AG04449 (cell line): ENCODE data around the gene SUMF2.
A peak's percentile ranks its signal among the peaks of the same experiment; 100 is the strongest.
"Not testable (repeated sequence)": the region's sequence is repeated elsewhere in the genome, so short reads cannot be mapped to it uniquely, and the experiment has no call there.

Experiments used
- CTCF ChIA-PET: fragments of 350-600 bp; formaldehyde crosslinking; extraction: SDS; loops from one replicate; lab custom pipeline; 2021; ENCODE audit warnings: antibody characterized with exemption; lab: Yijun Ruan, JAX
- POLR2A ChIA-PET: fragments of 400-600, 350-600 bp; formaldehyde crosslinking; extraction: SDS; loops from one replicate; lab custom pipeline; 2020; ENCODE audit warnings: antibody characterized with exemption, inconsistent platforms; lab: Yijun Ruan, JAX
- DNase-seq: peaks from one replicate; pipeline ENCODE4 v3.0.0-alpha.2; 2010; ENCODE audit warnings: low read depth, low spot score
- H3K4me3 ChIP-seq: 2 replicates; pipeline ENCODE4 v1.5.1; 2011; ENCODE audit warnings: low read depth, mild to moderate bottlenecking, control low read depth, low read length
- CTCF ChIP-seq: IDR thresholded peaks from one replicate; pipeline ENCODE4 v1.5.1; 2011; ENCODE audit warnings: mild to moderate bottlenecking, moderate library complexity, low read length, control low read depth, inconsistent platforms; ENCODE audit not compliant: insufficient read depth; ENCODE audit errors: missing control alignments

The SUMF2 gene

GRCh38 chr7:56091591-56091990 is 27.5 kb downstream of the SUMF2 start:
- TF ChIP-seq CTCF, result no peak
- H3K4me3 ChIP-seq, result no peak overlapping the region
- ChIA-PET POLR2A (interaction anchor here (1.1 kb wide), 1 partner anchor 14 kb away, joined by 3 read pairs; no protein-coding TSS in a partner anchor), CTCF (interaction anchor here (1.0 to 3.5 kb wide), 5 partner anchors 14 to 449 kb away, joined by 4 to 21 read pairs (median 5); no protein-coding TSS in a partner anchor)
- DNase-seq, result no peak

- not testable (repeated sequence) for H3K4me3 ChIP-seq, DNase-seq
- ChIA-PET POLR2A (interaction anchor here (2.1 kb wide), 1 partner anchor 13 kb away, joined by 4 read pairs; no protein-coding TSS in a partner anchor), CTCF (interaction anchor here (0.7 to 3.5 kb wide), 13 partner anchors 9 to 450 kb away, joined by 3 to 21 read pairs (median 5); no protein-coding TSS in a partner anchor)
Measured at GRCh38 chr7:56092388-56092787, 28.3 kb downstream of the SUMF2 start.

- H3K4me3 ChIP-seq, result no peak within 1 kb of the TSS
- ChIA-PET POLR2A (interaction anchor here (2.1 kb wide), 1 partner anchor 13 kb away, joined by 4 read pairs; no protein-coding TSS in a partner anchor), CTCF (interaction anchor here (0.6 to 3.5 kb wide), 13 partner anchors 8 to 451 kb away, joined by 3 to 21 read pairs (median 5); no protein-coding TSS in a partner anchor)
- DNase-seq, result peak; percentile 44
- TF ChIP-seq CTCF, result peak; percentile 29
Measured at GRCh38 chr7:56092789-56093531, 28.9 kb downstream of the SUMF2 start, which contains the start of gene PHKG1. Gene PHKG1, minus strand, starts transcription at chr7:56092952. Its CDS starts 4,011 bp downstream, at chr7:56088941.

GRCh38 chr7:56097700-56098099 is 33.6 kb downstream of the SUMF2 start:
- no peak for TF ChIP-seq CTCF
- peak; percentile 21 for DNase-seq
- ChIA-PET POLR2A (no interaction called here), CTCF (interaction anchor here (2.4 kb wide), 1 partner anchor 24 kb away, joined by 10 read pairs; no protein-coding TSS in a partner anchor)
- H3K4me3 ChIP-seq, result no peak overlapping the region

GRCh38 chr7:56098187-56099008 is 34.3 kb downstream of the SUMF2 start:
- DNase-seq, POLR2A ChIA-PET, H3K4me3 ChIP-seq: not testable (repeated sequence)
- CTCF ChIA-PET, result interaction anchor here (2.4 kb wide), 1 partner anchor 24 kb away, joined by 10 read pairs; no protein-coding TSS in a partner anchor

- CTCF ChIA-PET, result interaction anchor here (2.4 kb wide), 1 partner anchor 26 kb away, joined by 10 read pairs; no protein-coding TSS in a partner anchor
- no peak for TF ChIP-seq CTCF
- H3K4me3 ChIP-seq, result no peak overlapping the region
- DNase-seq, result no peak
- POLR2A ChIA-PET, result no interaction called here
Measured at GRCh38 chr7:56099653-56100052, 35.6 kb downstream of the SUMF2 start.

- not testable (repeated sequence) for DNase-seq, H3K4me3 ChIP-seq
- ChIA-PET POLR2A (interaction anchor here (0.7 kb wide), 1 partner anchor 740 kb away, joined by 3 read pairs; no protein-coding TSS in a partner anchor), CTCF (interaction anchor here (1.2 to 1.3 kb wide), 2 partner anchors 11 to 139 kb away, joined by 3 read pairs; partner anchors contain the start of genes NIPSNAP2 and PHKG1)
Measured at GRCh38 chr7:56104138-56104537, 40.1 kb downstream of the SUMF2 start.
